ENCODE results near the gene GLIS1. TPM values are rescaled to one million over a fixed set of nuclear protein-coding genes. Genes with fewer than 3 reads are reported as not detected.

The GLIS1 gene
- total RNA-seq, 2 donors from 2014 or later: not detected

- Mint-ChIP-seq H3K36me3 (ENCODE audit: low read depth) (no peaks in the 10 kb centered on the region), H3K27ac (no peak overlapping the region), H3K27me3 (no peaks in the 10 kb centered on the region), H3K9me3 (no peaks in the 10 kb centered on the region), H3K4me1 (no peaks in the 10 kb centered on the region), H3K4me3 (no peak overlapping the region)
- ATAC-seq (replicated peaks): no peak
Observed at GRCh38 chr1:53458634-53459033, 280.3 kb downstream of the GLIS1 start.

Other genes starting within 250 kb of the GLIS1 start
- gene NDC1, start 99.1 kb upstream of the GLIS1 start, total RNA-seq: 10 to 100 TPM; 23.3 to 44.5 TPM
- gene YIPF1, start 150.6 kb upstream of the GLIS1 start, total RNA-seq: 10 to 100 TPM; 13.7 to 14.8 TPM
- gene DIO1, start 155.0 kb upstream of the GLIS1 start, total RNA-seq: not detected
- 10 to 100 TPM; 71.3 to 99.6 TPM for gene IFT25, start 206.5 kb upstream of the GLIS1 start, total RNA-seq
- gene LRRC42, start 207.2 kb upstream of the GLIS1 start, total RNA-seq: 10 to 100 TPM; 25.2 to 28.5 TPM